Gastrocnemius medialis (tissue), 4 donors: ENCODE results near the gene MYT1. TPM values are rescaled to one million over a fixed set of nuclear protein-coding genes. Genes with fewer than 3 reads are reported as not detected.

Source experiments
- ATAC-seq, 2 donors: fragments of 150-250 bp; one replicate each; pipeline ENCODE4 v1.9.1; 2016
- DNase-seq, 2 donors: peaks; one replicate each; pipeline ENCODE4 v3.0.0-alpha.2; 2019
- H3K27ac ChIP-seq, 4 donors: fragments of 200-600 bp; sonication (generic); 1 replicate in 1 of 4; 2 replicates in 3 of 4; pipeline ENCODE4 v1.5.1; 2016 to 2018; ENCODE audit warnings: mild to moderate bottlenecking in 2 of 4, moderate library complexity in 1 of 4
- H3K27me3 ChIP-seq, 3 donors: fragments of 200-600 bp; sonication (generic) in 2 of 3; 1 replicate in 1 of 3; 2 replicates in 2 of 3; pipeline versions ENCODE4 v1.5.1 to v1.6.0; 2016 to 2019; ENCODE audit warnings: mild to moderate bottlenecking in 1 of 3, moderate library complexity in 1 of 3
- H3K36me3 ChIP-seq, 2 donors: fragments of 200-600 bp; sonication (generic) in 1 of 2; one replicate each; pipeline ENCODE4 v1.5.1; 2017 to 2018
- H3K4me1 ChIP-seq, 2 donors: fragments of 200-600 bp; sonication (generic) in 1 of 2; one replicate each; pipeline ENCODE4 v1.5.1; 2016 to 2017; ENCODE audit warnings: mild to moderate bottlenecking in 2 of 2
- H3K4me3 ChIP-seq, 4 donors: fragments of 200-600 bp; sonication (generic) in 3 of 4; 1 replicate in 1 of 4; 2 replicates in 3 of 4; pipeline ENCODE4 v1.5.1; 2016 to 2019; ENCODE audit warnings: mild to moderate bottlenecking in 2 of 4
- H3K9me3 ChIP-seq, 3 donors: fragments of 200-600 bp; sonication (generic) in 2 of 3; 1 replicate in 1 of 3; 2 replicates in 2 of 3; pipeline ENCODE4 v1.5.1; 2016 to 2019
- CTCF ChIP-seq, 5 experiments: fragments of 450-650 bp in 3 of 5; fragments of 200-600 bp in 2 of 5; sonication (generic) in 2 of 5; IDR thresholded peaks in 4 of 5; conservative IDR thresholded peaks in 1 of 5; 1 replicate in 4 of 5; 2 replicates in 1 of 5; pipeline ENCODE4 v1.5.1; 2016 to 2019; ENCODE audit warnings: antibody characterized with exemption in 5 of 5, mild to moderate bottlenecking in 3 of 5, moderate library complexity in 3 of 5
- POLR2A ChIP-seq, 2 donors: fragments of 450-650 bp; IDR thresholded peaks; one replicate each; pipeline ENCODE4 v1.6.1; 2017; ENCODE audit warnings: antibody characterized with exemption in 2 of 2, mild to moderate bottlenecking in 2 of 2, moderate library complexity in 2 of 2
- in situ Hi-C, 4 donors: fragments of 200-750 bp; cut with MboI; loops; one replicate each; pipeline versions ENCODE4 v1.15.0 to v1.8.0; 2017; ENCODE audit warnings: low sequenced_read_pairs in 4 of 4
- intact Hi-C: fragments of 100-400 bp; cut with DNase I; formaldehyde crosslinking; loops from one replicate; pipeline ENCODE4 v1.15.1; 2023; ENCODE audit warnings: low total_unique reads
- total RNA-seq, 4 donors: library from RNA; depleted of rRNA; stranded (reverse); fragments of >200 nt; gene quantifications; one replicate each; pipeline versions ENCODE4 v1.1.0 to v1.2.3, GENCODE V29; 2016

The MYT1 gene
- total RNA-seq, 4 donors from 2014 or later: not detected

GRCh38 chr20:64136004-64136710 lies 28.1 kb upstream of the MYT1 start:
- H3K4me3 ChIP-seq: no peak overlapping the region
- H3K27ac ChIP-seq: no peak overlapping the region
- H3K9me3 ChIP-seq: no peaks in the 10 kb centered on the region
- no peaks in the 10 kb centered on the region for H3K36me3 ChIP-seq
- intact Hi-C loops (no loop called here), in situ Hi-C loops (no loop called here)
- ATAC-seq (no peak), DNase-seq (no peak)
- H3K27me3 ChIP-seq: peaks cover 4 to 7% (median 5%) of the 10 kb centered on the region in 3 donors
- H3K4me1 ChIP-seq: no peaks in the 10 kb centered on the region
- TF ChIP-seq CTCF (IDR thresholded peaks at IDR 0.05 in 4 of 5, conservative IDR thresholded peaks at IDR 0.05 in 1 of 5): no peak
- no peak for TF ChIP-seq POLR2A (IDR thresholded peaks at IDR 0.05)

GRCh38 chr20:64137598-64138031 lies 26.6 kb upstream of the MYT1 start:
- ATAC-seq: no peak
- no peaks in the 10 kb centered on the region for H3K9me3 ChIP-seq
- H3K27me3 ChIP-seq: peaks cover 4 to 7% (median 5%) of the 10 kb centered on the region in 3 donors
- H3K36me3 ChIP-seq: no peaks in the 10 kb centered on the region
- no peaks in the 10 kb centered on the region for H3K4me1 ChIP-seq
- no peak for DNase-seq
- in situ Hi-C loops (no loop called here), intact Hi-C loops (no loop called here)
- no peak for TF ChIP-seq CTCF (IDR thresholded peaks at IDR 0.05 in 4 of 5, conservative IDR thresholded peaks at IDR 0.05 in 1 of 5)
- TF ChIP-seq POLR2A (IDR thresholded peaks at IDR 0.05): no peak
- no peak overlapping the region for H3K4me3 ChIP-seq
- H3K27ac ChIP-seq: no peak overlapping the region

- ATAC-seq (no peak), DNase-seq (no peak)
- H3K27ac ChIP-seq: no peak overlapping the region
- H3K9me3 ChIP-seq: no peaks in the 10 kb centered on the region
- intact Hi-C loops (no loop called here), in situ Hi-C loops (no loop called here)
- no peaks in the 10 kb centered on the region for H3K4me1 ChIP-seq
- no peaks in the 10 kb centered on the region for H3K36me3 ChIP-seq
- H3K4me3 ChIP-seq: no peak overlapping the region
- peaks cover 4 to 13% (median 5%) of the 10 kb centered on the region in 3 donors for H3K27me3 ChIP-seq
- TF ChIP-seq POLR2A (IDR thresholded peaks at IDR 0.05) (no peak), CTCF (IDR thresholded peaks at IDR 0.05 in 4 of 5, conservative IDR thresholded peaks at IDR 0.05 in 1 of 5) (no peak)
Observed at GRCh38 chr20:64138276-64138815, 25.9 kb upstream of the MYT1 start.

GRCh38 chr20:64139199-64140060 lies 24.8 kb upstream of the MYT1 start:
- ATAC-seq: no peak
- no peak for TF ChIP-seq CTCF (IDR thresholded peaks at IDR 0.05 in 4 of 5, conservative IDR thresholded peaks at IDR 0.05 in 1 of 5)
- TF ChIP-seq POLR2A (IDR thresholded peaks at IDR 0.05): no peak
- no peak overlapping the region for H3K4me3 ChIP-seq
- in situ Hi-C loops: no loop called here
- H3K4me1 ChIP-seq: no peaks in the 10 kb centered on the region
- peaks cover 0 to 12% (median 0%) of the 10 kb centered on the region in 3 donors for H3K27me3 ChIP-seq
- H3K9me3 ChIP-seq: no peaks in the 10 kb centered on the region
- no peak overlapping the region for H3K27ac ChIP-seq
- no peaks in the 10 kb centered on the region for H3K36me3 ChIP-seq
- DNase-seq: no peak
- intact Hi-C loops: no loop called here
